OCI-LY7 (cell line): ENCODE results near the gene GPC2. TPM values are rescaled to one million over a fixed set of nuclear protein-coding genes. Genes with fewer than 3 reads are reported as not detected.

Experiments used
- BruUV-seq: library from RNA; stranded (reverse); fragments of 400-500 nt; replicated peaks from 2 replicates; lab custom pipeline; 2021; lab: Mats Ljungman, UMichigan
- CTCF ChIA-PET: fragments of 300-600 bp; sonication (Branson Sonifier 250); formaldehyde crosslinking; loops from one replicate; lab custom pipeline; 2022; ENCODE audit warnings: antibody characterized with exemption; ENCODE audit not compliant: unreplicated experiment; lab: Charles Lee
- POLR2A ChIA-PET: fragments of 300-600 bp; sonication (Branson Sonifier 250); formaldehyde crosslinking; loops from one replicate; lab custom pipeline; 2022; ENCODE audit warnings: antibody characterized with exemption; lab: Charles Lee
- DNase-seq: peaks from one replicate; pipeline ENCODE4 v3.0.0-alpha.2; 2015; ENCODE audit warnings: low spot score
- H2AFZ ChIP-seq: fragments of 200-600 bp; sonication (generic), shearing (Covaris generic); 2 replicates; pipeline ENCODE4 v1.6.1; 2014; ENCODE audit warnings: mild to moderate bottlenecking, antibody characterized with exemption, low read length, moderate library complexity
- H3K27ac ChIP-seq: fragments of 200-600 bp; sonication (generic); 2 replicates; pipeline ENCODE4 v1.5.1; 2014; ENCODE audit warnings: mixed run types, low read depth, mild to moderate bottlenecking, moderate library complexity, low read length, inconsistent platforms; ENCODE audit not compliant: poor library complexity, severe bottlenecking
- H3K36me3 ChIP-seq: fragments of 200-600 bp; sonication (generic); 2 replicates; pipeline ENCODE4 v1.6.1; 2014; ENCODE audit warnings: mild to moderate bottlenecking, antibody characterized with exemption, low read length, moderate library complexity, mixed read lengths; ENCODE audit not compliant: insufficient read depth
- H3K4me1 ChIP-seq: fragments of 200-600 bp; sonication (generic); 2 replicates; pipeline ENCODE4 v1.5.1; 2014; ENCODE audit warnings: mild to moderate bottlenecking, low read length; ENCODE audit not compliant: insufficient read depth, poor library complexity, severe bottlenecking
- H3K4me2 ChIP-seq: fragments of 200-600 bp; sonication (generic); 2 replicates; pipeline ENCODE4 v1.6.1; 2014; ENCODE audit warnings: mild to moderate bottlenecking, low read length
- H3K4me3 ChIP-seq: fragments of 200-600 bp; sonication (generic); 2 replicates; pipeline ENCODE4 v1.5.1; 2014; ENCODE audit warnings: mild to moderate bottlenecking, low read depth, low read length; ENCODE audit not compliant: poor library complexity, severe bottlenecking
- H3K79me2 ChIP-seq: fragments of 200-600 bp; sonication (generic); 2 replicates; pipeline ENCODE4 v1.6.1; 2016; ENCODE audit warnings: low read depth, mild to moderate bottlenecking, low read length, moderate library complexity, mixed read lengths; ENCODE audit not compliant: insufficient read depth
- H3K9me2 ChIP-seq: fragments of 200-600 bp; sonication (generic); 2 replicates; pipeline ENCODE4 v1.6.1; 2016; ENCODE audit warnings: mild to moderate bottlenecking, low read length, mixed read lengths; ENCODE audit not compliant: insufficient read depth
- H3K9me3 ChIP-seq: fragments of 200-600 bp; sonication (generic); 2 replicates; pipeline ENCODE4 v1.6.1; 2014; ENCODE audit warnings: mild to moderate bottlenecking, mixed run types, low read length, mixed read lengths
- H4K20me1 ChIP-seq: fragments of 200-600 bp; sonication (generic); 2 replicates; pipeline ENCODE4 v1.6.1; 2014; ENCODE audit warnings: mild to moderate bottlenecking, antibody characterized with exemption, low read length, moderate library complexity, mixed read lengths; ENCODE audit not compliant: insufficient read depth
- CTCF ChIP-seq: fragments of 200-600 bp; sonication (generic); conservative IDR thresholded peaks from 2 replicates; pipeline ENCODE4 v1.5.1; 2014; ENCODE audit warnings: mild to moderate bottlenecking, antibody characterized with exemption, low read length, moderate library complexity, mixed read lengths
- EZH2phosphoT487 ChIP-seq: fragments of 200-600 bp; sonication (generic); IDR thresholded peaks from 2 replicates; pipeline ENCODE4 v1.6.1; 2018; ENCODE audit warnings: low read depth, borderline replicate concordance, mild to moderate bottlenecking, mixed run types, antibody characterized with exemption, low read length, moderate library complexity, mixed read lengths
- intact Hi-C: fragments of 100-400 bp; cut with micrococcal nuclease; formaldehyde crosslinking; loops from one replicate; pipeline ENCODE4 v1.10.0; 2022; ENCODE audit not compliant: unreplicated experiment
- total RNA-seq, 2 experiments: library from RNA; depleted of rRNA in 1 of 2; stranded (reverse); fragments of >200 nt in 1 of 2; shearing (Covaris generic) in 1 of 2; gene quantifications; 2 replicates each; pipeline ENCODE4 v1.2.3, GENCODE V29; 2014 to 2022

The GPC2 gene
- total RNA-seq, 2 experiments from 2014 or later: 20.2 to 23.2 TPM

- TF ChIP-seq CTCF (no peak), EZH2phosphoT487 (no peak)
- H3K9me3 ChIP-seq: no peaks in the 10 kb centered on the region
- H2AFZ ChIP-seq: no peak overlapping the region; the same call in 1 of the 2 replicates
- H3K4me2 ChIP-seq: no peak overlapping the region
- ChIA-PET CTCF (no interaction called here), POLR2A (interaction anchor here (0.7 to 1.3 kb wide), 6 partner anchors 14 to 243 kb away, joined by 3 to 7 read pairs (median 3); partner anchors contain the start of genes AP4M1 and MCM7)
- H3K9me2 ChIP-seq: no peaks in the 10 kb centered on the region
- H4K20me1 ChIP-seq: no peaks in the 10 kb centered on the region
- no peak overlapping the region for H3K4me3 ChIP-seq
- no peaks in the 10 kb centered on the region for H3K79me2 ChIP-seq
- BruUV-seq: no TSS peak
- intact Hi-C loops: no loop called here
- H3K4me1 ChIP-seq: peaks cover 35% of the 10 kb centered on the region
- no peaks in the 10 kb centered on the region for H3K36me3 ChIP-seq
- DNase-seq: no peak
- no peak overlapping the region for H3K27ac ChIP-seq
These were observed 34.7 kb downstream of the GPC2 start for GRCh38 chr7:100142461-100142860.

- Histone ChIP-seq H3K9me2 (no peaks in the 10 kb centered on the region), H3K27ac (no peak overlapping the region), H4K20me1 (no peaks in the 10 kb centered on the region), H3K4me2 (peak overlapping the region; percentile 8; the same call in 1 of the 2 replicates), H3K4me3 (no peak overlapping the region), H2AFZ (peak overlapping the region; percentile 72), H3K9me3 (no peaks in the 10 kb centered on the region), H3K79me2 (no peaks in the 10 kb centered on the region), H3K36me3 (no peaks in the 10 kb centered on the region), H3K4me1 (peaks cover 38% of the 10 kb centered on the region)
- no TSS peak for BruUV-seq
- ChIA-PET CTCF (no interaction called here), POLR2A (interaction anchor here (1.0 to 1.8 kb wide), 5 partner anchors 13 to 61 kb away, joined by 3 to 7 read pairs (median 4); partner anchors contain the start of genes AP4M1 and MCM7)
- TF ChIP-seq EZH2phosphoT487 (no peak), CTCF (no peak)
- intact Hi-C loops: no loop called here
- DNase-seq: no peak
These were observed 35.6 kb downstream of the GPC2 start for GRCh38 chr7:100141555-100141949.
